Spleen (tissue), 7 donors: ENCODE data around the gene SUN1.

Experiments used
- CTCF ChIP-seq, 11 experiments: fragments of 200-600 bp in 7 of 11; fragments of 450-650 bp in 4 of 11; sonication (generic) in 4 of 11; IDR thresholded peaks in 8 of 11; conservative IDR thresholded peaks in 3 of 11; 1 replicate in 7 of 11; 2 replicates in 4 of 11; pipeline versions ENCODE4 v1.4.0 to v1.8.0; 2016 to 2021; ENCODE audit warnings: antibody characterized with exemption in 11 of 11, inconsistent platforms in 4 of 11, mild to moderate bottlenecking in 1 of 11
- POLR2AphosphoS5 ChIP-seq, 3 donors: sonication (generic); formaldehyde crosslinking; IDR thresholded peaks; one replicate each; pipeline ENCODE4 v1.5.1; 2017; ENCODE audit warnings: antibody characterized with exemption in 3 of 3
- donor health status: DM: no; HTN: no; CAD: no; lungs with moderate emphysema.
- donor health status: DM: no; HTN: no; CAD: no.
- donor health status: DM: no; HTN: no; CAD: no.

GRCh38 chr7:900331-901040, 68.2 kb downstream of the SUN1 start:
- TF ChIP-seq CTCF (IDR thresholded peaks at IDR 0.05 in 8 of 11, conservative IDR thresholded peaks at IDR 0.05 in 3 of 11), result no peak
- TF ChIP-seq POLR2AphosphoS5 (IDR thresholded peaks at IDR 0.05), result no peak
